Mesodermal cell (in vitro differentiated cells): Measurements from ENCODE around the gene TAS2R1.

Experiments
- H3K27ac ChIP-seq: 2 replicates; pipeline ENCODE4 v1.7.0; 2013; ENCODE audit warnings: mild to moderate bottlenecking, low read depth, low read length, moderate library complexity; ENCODE audit not compliant: severe bottlenecking
- H3K36me3 ChIP-seq: 2 replicates; pipeline ENCODE4 v1.7.1; 2013; ENCODE audit warnings: mild to moderate bottlenecking, low read length, moderate library complexity; ENCODE audit not compliant: control insufficient read depth, insufficient read depth
- H3K4me1 ChIP-seq: one replicate; pipeline ENCODE4 v1.7.1; 2013; ENCODE audit warnings: mild to moderate bottlenecking, low read length; ENCODE audit not compliant: insufficient read depth, control insufficient read depth, poor library complexity, severe bottlenecking
- H3K4me3 ChIP-seq: 2 replicates; pipeline ENCODE4 v1.7.0; 2013; ENCODE audit warnings: low read length, control low read depth, mild to moderate bottlenecking; ENCODE audit not compliant: insufficient read depth, poor library complexity, severe bottlenecking; ENCODE audit errors: extremely low read depth
- H3K9me3 ChIP-seq: 2 replicates; pipeline ENCODE4 v1.7.1; 2013; ENCODE audit warnings: mild to moderate bottlenecking, low read length, moderate library complexity; ENCODE audit not compliant: control insufficient read depth
- WGBS, 2 experiments: methylation state at CpG; one replicate each; pipeline ENCODE4 v1.1.5; 2013; ENCODE audit warnings: missing lambda C conversion rate in 2 of 2; ENCODE audit not compliant: insufficient coverage in 2 of 2; 5-methylcytosine and 5-hydroxymethylcytosine counted together

TAS2R1 gene

DNA sequence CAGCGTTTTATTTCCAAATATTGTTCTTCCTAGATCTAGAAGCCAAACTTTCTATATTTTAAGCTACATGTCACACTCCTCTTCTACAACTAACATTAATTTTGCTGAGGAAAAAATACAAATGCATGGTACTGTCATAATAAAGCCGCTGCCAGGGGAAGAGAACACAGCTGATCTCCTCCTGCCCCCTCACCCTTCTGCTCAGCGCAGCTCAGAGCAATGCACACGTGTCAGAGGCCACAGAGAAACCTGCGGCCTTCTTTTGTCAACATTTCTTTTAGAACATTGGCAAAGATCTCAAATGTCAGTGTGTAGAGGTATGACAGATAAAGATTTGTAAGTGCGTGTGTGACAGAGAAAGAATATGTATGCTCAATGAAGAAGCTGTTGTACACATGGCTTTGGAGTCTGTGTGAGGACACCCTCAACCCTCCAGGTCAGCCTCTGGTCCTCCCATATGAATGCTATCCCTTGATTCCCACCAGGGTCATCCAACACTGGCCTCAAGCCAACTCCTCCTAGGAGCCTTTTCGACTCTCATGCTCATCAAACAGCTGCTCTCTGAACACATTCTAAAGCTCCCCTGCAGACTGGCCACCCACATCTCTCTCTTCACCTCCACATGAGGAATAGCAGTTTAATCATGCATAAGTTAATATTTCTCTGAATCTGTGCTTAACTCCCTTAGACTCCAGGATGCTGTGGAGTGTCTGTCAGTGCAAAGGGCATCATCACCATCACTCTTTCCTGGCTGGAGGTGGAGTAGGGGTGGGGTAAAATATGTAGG, 40.9 kb downstream of the TAS2R1 start:
- H3K27ac ChIP-seq = no peak overlapping the region
- no peaks in the 10 kb centered on the region for H3K9me3 ChIP-seq
- 87 to 93% methylated on average over 6 of the region's 7 CpGs for WGBS, 2 experiments
- no peaks in the 10 kb centered on the region for H3K4me1 ChIP-seq
- H3K36me3 ChIP-seq = no peaks in the 10 kb centered on the region
- no peak overlapping the region for H3K4me3 ChIP-seq

GRCh38 chr5:9588254-9588653, 41.9 kb downstream of the TAS2R1 start:
- no peak overlapping the region for H3K4me3 ChIP-seq
- H3K36me3 ChIP-seq = no peaks in the 10 kb centered on the region
- H3K27ac ChIP-seq = no peak overlapping the region
- no peaks in the 10 kb centered on the region for H3K9me3 ChIP-seq
- no peaks in the 10 kb centered on the region for H3K4me1 ChIP-seq
- WGBS, 2 experiments = 93 to 94% methylated on average over 4 of the region's 6 CpGs

DNA sequence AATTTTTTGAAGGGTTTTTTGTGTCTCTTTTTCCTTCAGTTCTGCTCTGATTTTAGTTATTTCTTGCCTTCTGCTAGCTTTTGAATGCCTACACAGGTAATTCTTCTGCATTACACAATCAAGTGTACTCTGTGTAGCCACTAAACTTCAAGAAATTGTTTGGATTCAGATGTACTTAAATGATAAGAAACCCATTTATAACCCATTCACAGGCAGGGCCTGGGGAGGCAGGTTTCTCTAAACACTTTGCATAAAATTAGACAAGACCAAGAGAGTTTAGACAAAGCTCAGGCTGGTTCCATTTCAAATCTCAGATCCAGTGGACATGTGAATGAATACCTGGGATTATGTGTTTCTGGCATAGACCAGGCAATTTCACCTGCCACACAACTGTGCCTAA, 43.0 kb downstream of the TAS2R1 start:
- Histone ChIP-seq H3K27ac (no peak overlapping the region), H3K9me3 (no peaks in the 10 kb centered on the region), H3K36me3 (no peaks in the 10 kb centered on the region), H3K4me3 (no peak overlapping the region), H3K4me1 (no peaks in the 10 kb centered on the region)

GRCh38 chr5:9582406-9582805, 47.7 kb downstream of the TAS2R1 start:
- WGBS, 2 experiments = no CpG with 5 or more reads among the region's 2 CpGs
- Histone ChIP-seq H3K9me3 (no peaks in the 10 kb centered on the region), H3K4me3 (no peak overlapping the region), H3K27ac (no peak overlapping the region), H3K4me1 (no peaks in the 10 kb centered on the region), H3K36me3 (no peaks in the 10 kb centered on the region)
